ENCODE measurements around the gene PLD3. TPM values are rescaled to one million over a fixed set of nuclear protein-coding genes. Genes with fewer than 3 reads are reported as not detected.

Gene PLD3
- total and polyA plus RNA-seq, 4 donors, result 205 to 407 (median 238) TPM

GRCh38 chr19:40392894-40393517, 44.5 kb downstream of the PLD3 start:
- ATAC-seq (ENCODE audit: insufficient read depth, low FRiP score), result no peak
- 40 to 63% methylated on average over 9 of the region's 9 CpGs for WGBS, 2 donors
- Histone ChIP-seq H3K27ac (ENCODE audit: low read depth in 1 of 2, low read length in 1 of 2) (peak overlapping the region in 1 of 2 donors; percentile 53), H3K9me3 (ENCODE audit: control insufficient read depth in 4 of 4, insufficient read depth in 3 of 4, low read length in 3 of 4) (no peaks in the 10 kb centered on the region), H3K27me3 (ENCODE audit: control insufficient read depth in 3 of 3, insufficient read depth in 3 of 3, low read length in 2 of 3) (no peaks in the 10 kb centered on the region), H3K9ac (ENCODE audit: insufficient read depth in 1 of 2, low read length in 2 of 2) (no peak overlapping the region), H3K4me3 (no peak overlapping the region), H3K36me3 (ENCODE audit: control insufficient read depth in 4 of 4, insufficient read depth in 4 of 4, low read length in 4 of 4) (peaks cover 0 to 10% (median 0%) of the 10 kb centered on the region in 4 donors), H3K4me1 (ENCODE audit: control insufficient read depth in 5 of 5, insufficient read depth in 5 of 5, low read length in 5 of 5) (peaks cover 0 to 8% (median 0%) of the 10 kb centered on the region in 5 donors)
- DNase-seq, result peak; percentile 36 to 66 (median 40)
- TF ChIP-seq, protein P1, sequence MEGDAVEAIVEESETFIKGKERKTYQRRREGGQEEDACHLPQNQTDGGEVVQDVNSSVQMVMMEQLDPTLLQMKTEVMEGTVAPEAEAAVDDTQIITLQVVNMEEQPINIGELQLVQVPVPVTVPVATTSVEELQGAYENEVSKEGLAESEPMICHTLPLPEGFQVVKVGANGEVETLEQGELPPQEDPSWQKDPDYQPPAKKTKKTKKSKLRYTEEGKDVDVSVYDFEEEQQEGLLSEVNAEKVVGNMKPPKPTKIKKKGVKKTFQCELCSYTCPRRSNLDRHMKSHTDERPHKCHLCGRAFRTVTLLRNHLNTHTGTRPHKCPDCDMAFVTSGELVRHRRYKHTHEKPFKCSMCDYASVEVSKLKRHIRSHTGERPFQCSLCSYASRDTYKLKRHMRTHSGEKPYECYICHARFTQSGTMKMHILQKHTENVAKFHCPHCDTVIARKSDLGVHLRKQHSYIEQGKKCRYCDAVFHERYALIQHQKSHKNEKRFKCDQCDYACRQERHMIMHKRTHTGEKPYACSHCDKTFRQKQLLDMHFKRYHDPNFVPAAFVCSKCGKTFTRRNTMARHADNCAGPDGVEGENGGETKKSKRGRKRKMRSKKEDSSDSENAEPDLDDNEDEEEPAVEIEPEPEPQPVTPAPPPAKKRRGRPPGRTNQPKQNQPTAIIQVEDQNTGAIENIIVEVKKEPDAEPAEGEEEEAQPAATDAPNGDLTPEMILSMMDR (IDR thresholded peaks at IDR 0.05; ENCODE audit: control extremely low read depth, extremely low read depth), result peak; percentile 9

DNA sequence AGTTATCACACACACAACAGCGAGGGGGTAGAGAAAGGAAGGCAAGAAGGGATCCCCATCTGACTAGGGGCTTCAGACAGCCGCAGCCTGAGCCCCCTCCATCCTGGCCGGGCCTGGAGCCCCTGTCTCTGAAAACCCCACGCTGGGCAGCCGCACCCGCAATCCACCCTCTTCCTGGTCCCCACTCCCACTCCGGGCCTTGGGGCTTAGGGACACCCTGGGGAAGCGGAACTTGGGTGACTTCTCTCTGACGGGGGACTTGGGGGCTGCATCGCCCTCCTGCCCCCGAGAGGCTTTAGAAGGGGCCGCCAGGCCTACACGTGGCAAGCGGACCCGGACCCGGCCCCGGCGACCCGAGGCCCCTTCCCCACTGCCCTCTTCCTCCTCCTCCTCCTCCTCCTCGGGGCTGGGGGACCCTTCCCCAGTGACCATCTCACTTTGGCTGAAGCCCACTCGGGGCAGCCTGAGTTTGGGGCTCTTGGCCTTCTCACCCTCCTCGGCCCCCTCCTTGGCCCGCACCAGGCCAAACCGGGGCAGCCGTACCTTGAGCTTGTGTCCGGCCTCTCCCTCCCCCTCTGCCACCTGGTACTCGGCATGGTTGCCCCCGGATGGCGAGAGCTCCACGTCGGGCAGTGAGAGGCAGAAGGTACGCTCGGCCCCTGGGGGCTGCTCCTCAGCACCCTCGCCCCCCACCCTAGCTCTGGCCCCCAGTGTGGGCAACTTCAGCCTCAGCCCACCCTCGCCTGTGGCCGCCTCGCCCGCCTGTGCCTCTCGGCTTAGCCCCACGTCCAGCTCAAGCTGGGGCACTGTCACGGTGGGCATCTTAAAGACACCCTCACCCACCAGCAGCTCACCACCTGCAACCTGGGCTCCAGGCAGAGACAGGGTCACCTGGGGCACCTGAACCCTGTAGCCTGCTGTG, 45.7 kb downstream of the PLD3 start:
- Histone ChIP-seq H3K9ac (ENCODE audit: insufficient read depth in 1 of 2, low read length in 2 of 2) (no peak overlapping the region), H3K4me1 (ENCODE audit: control insufficient read depth in 5 of 5, insufficient read depth in 5 of 5, low read length in 5 of 5) (peaks cover 0 to 8% (median 0%) of the 10 kb centered on the region in 5 donors), H3K36me3 (ENCODE audit: control insufficient read depth in 4 of 4, insufficient read depth in 4 of 4, low read length in 4 of 4) (peaks cover 0 to 10% (median 0%) of the 10 kb centered on the region in 4 donors), H3K9me3 (ENCODE audit: control insufficient read depth in 4 of 4, insufficient read depth in 3 of 4, low read length in 3 of 4) (no peaks in the 10 kb centered on the region), H3K27me3 (ENCODE audit: control insufficient read depth in 3 of 3, insufficient read depth in 3 of 3, low read length in 2 of 3) (no peaks in the 10 kb centered on the region), H3K27ac (ENCODE audit: low read depth in 1 of 2, low read length in 1 of 2) (no peak overlapping the region), H3K4me3 (no peak overlapping the region)
- 92 to 94% methylated on average over 38 to 41 of the region's 41 CpGs for WGBS, 2 donors
- DNase-seq, result no peak
- ATAC-seq (ENCODE audit: insufficient read depth, low FRiP score), result no peak
- TF ChIP-seq, protein P1 (IDR thresholded peaks at IDR 0.05; ENCODE audit: control extremely low read depth, extremely low read depth), result no peak

- no peaks in the 10 kb centered on the region for H3K9me3 ChIP-seq (ENCODE audit: control insufficient read depth in 4 of 4, insufficient read depth in 3 of 4, low read length in 3 of 4)
- H3K4me3 ChIP-seq, result no peak overlapping the region
- WGBS, 2 donors, result 76 to 77% methylated on average over 13 of the region's 13 CpGs
- H3K4me1 ChIP-seq (ENCODE audit: control insufficient read depth in 5 of 5, insufficient read depth in 5 of 5, low read length in 5 of 5), result peaks cover 0 to 8% (median 0%) of the 10 kb centered on the region in 5 donors
- TF ChIP-seq, protein P1 (IDR thresholded peaks at IDR 0.05; ENCODE audit: control extremely low read depth, extremely low read depth), result no peak
- H3K9ac ChIP-seq (ENCODE audit: insufficient read depth in 1 of 2, low read length in 2 of 2), result no peak overlapping the region
- ATAC-seq (ENCODE audit: insufficient read depth, low FRiP score) (no peak), DNase-seq (no peak)
- no peak overlapping the region for H3K27ac ChIP-seq (ENCODE audit: low read depth in 1 of 2, low read length in 1 of 2)
- H3K36me3 ChIP-seq (ENCODE audit: control insufficient read depth in 4 of 4, insufficient read depth in 4 of 4, low read length in 4 of 4), result peaks cover 0 to 10% (median 0%) of the 10 kb centered on the region in 4 donors
- no peaks in the 10 kb centered on the region for H3K27me3 ChIP-seq (ENCODE audit: control insufficient read depth in 3 of 3, insufficient read depth in 3 of 3, low read length in 2 of 3)
Observed at GRCh38 chr19:40394816-40395210, 46.3 kb downstream of the PLD3 start.
